Esophagus (tissue), 2 donors: ENCODE data around the gene CREB3L2. TPM values are rescaled to one million over a fixed set of nuclear protein-coding genes. Genes with fewer than 3 reads are reported as not detected.

Experiments used
- H3K27ac ChIP-seq, 2 donors: one replicate each; pipeline ENCODE4 v1.5.1; 2013; ENCODE audit warnings: low read depth in 2 of 2, mild to moderate bottlenecking in 2 of 2, inconsistent platforms in 1 of 2, low read length in 1 of 2, moderate library complexity in 1 of 2
- H3K27me3 ChIP-seq, 2 donors: one replicate each; pipeline ENCODE4 v1.6.1; 2013; ENCODE audit warnings: low read length in 2 of 2, control low read depth in 1 of 2, mild to moderate bottlenecking in 1 of 2; ENCODE audit not compliant: insufficient read depth in 2 of 2, control insufficient read depth in 1 of 2
- H3K36me3 ChIP-seq, 2 donors: one replicate each; pipeline ENCODE4 v1.6.1; 2013; ENCODE audit warnings: low read length in 1 of 2; ENCODE audit not compliant: control insufficient read depth in 2 of 2, insufficient read depth in 2 of 2
- H3K4me1 ChIP-seq, 2 donors: one replicate each; pipeline ENCODE4 v1.6.1; 2013; ENCODE audit warnings: low read length in 1 of 2; ENCODE audit not compliant: control insufficient read depth in 2 of 2, insufficient read depth in 2 of 2
- H3K4me3 ChIP-seq, 2 donors: one replicate each; pipeline ENCODE4 v1.5.1; 2013; ENCODE audit warnings: low read length in 2 of 2, mild to moderate bottlenecking in 2 of 2, low read depth in 1 of 2, moderate library complexity in 1 of 2
- H3K9me3 ChIP-seq, 2 donors: one replicate each; pipeline ENCODE4 v1.6.1; 2013; ENCODE audit warnings: mild to moderate bottlenecking in 2 of 2, low read depth in 1 of 2, low read length in 1 of 2, moderate library complexity in 1 of 2; ENCODE audit not compliant: control insufficient read depth in 2 of 2, insufficient read depth in 1 of 2
- WGBS, 2 donors: extraction: QIAGEN DNeasy Blood & Tissue Kit; methylation state at CpG; one replicate each; pipeline ENCODE4 v1.1.7; 2013; 5-methylcytosine and 5-hydroxymethylcytosine counted together
- polyA plus RNA-seq, 2 donors: library from polyadenylated mRNA; stranded (reverse); fragments of 200-250 nt; gene quantifications; one replicate each; pipeline ENCODE4 v1.2.3, GENCODE V29; 2013
- donor health status: healthy with polysubstance abuse.
- donor health status: Bipolar disorder and iron deficiency.

CREB3L2 gene
- polyA plus RNA-seq, 2 donors: 4.9 to 7.3 TPM

- H3K36me3 ChIP-seq: no peaks in the 10 kb centered on the region
- H3K27ac ChIP-seq: peak overlapping the region; percentile 60 to 69
- H3K4me3 ChIP-seq: no peak overlapping the region
- 62 to 78% methylated on average over 5 of the region's 5 CpGs for WGBS, 2 donors
- H3K4me1 ChIP-seq: peaks cover 4 to 8% of the 10 kb centered on the region in 2 donors
- H3K27me3 ChIP-seq: no peaks in the 10 kb centered on the region
- no peaks in the 10 kb centered on the region for H3K9me3 ChIP-seq
These were observed 9.8 kb downstream of the CREB3L2 start for GRCh38 chr7:137992104-137992549.

- H3K36me3 ChIP-seq: no peaks in the 10 kb centered on the region
- H3K4me1 ChIP-seq: peaks cover 4 to 11% of the 10 kb centered on the region in 2 donors
These were observed 11.5 kb downstream of the CREB3L2 start for GRCh38 chr7:137990251-137990941.

GRCh38 chr7:137989590-137989989, 12.3 kb downstream of the CREB3L2 start:
- Histone ChIP-seq H3K4me3 (no peak overlapping the region), H3K27ac (peak overlapping the region; percentile 33 to 60), H3K4me1 (peaks cover 6 to 13% of the 10 kb centered on the region in 2 donors), H3K9me3 (no peaks in the 10 kb centered on the region), H3K36me3 (no peaks in the 10 kb centered on the region), H3K27me3 (no peaks in the 10 kb centered on the region)
- WGBS, 2 donors: 83 to 87% methylated on average over 4 of the region's 4 CpGs

More at GRCh38 chr7:137990251-137990941, 11.5 kb downstream of the CREB3L2 start:
- no peak overlapping the region for H3K4me3 ChIP-seq
- H3K9me3 ChIP-seq: no peaks in the 10 kb centered on the region
- H3K27ac ChIP-seq: peak overlapping the region; percentile 33 to 62
- H3K27me3 ChIP-seq: no peaks in the 10 kb centered on the region
- WGBS, 2 donors: 26 to 51% methylated on average over 5 of the region's 5 CpGs

DNA sequence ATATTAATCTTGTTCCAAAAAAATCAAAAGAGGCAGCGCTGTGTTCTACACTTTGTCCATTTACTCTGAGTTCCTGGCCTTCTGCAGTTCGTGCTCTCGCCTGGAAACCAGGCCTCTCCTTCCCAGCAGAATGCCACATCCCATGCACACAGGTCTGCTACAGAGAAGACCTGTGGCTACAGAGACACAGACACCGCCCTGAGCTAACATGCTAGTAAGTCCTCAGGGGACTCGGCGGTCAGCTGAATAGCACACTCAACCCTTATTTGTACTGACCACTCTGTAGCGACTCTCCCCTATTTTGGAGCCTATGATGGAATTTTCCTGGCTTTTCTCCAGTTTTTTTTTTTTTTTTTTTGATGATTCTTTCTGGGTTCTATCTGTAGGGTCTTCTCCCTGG, 12.8 kb downstream of the CREB3L2 start:
- Histone ChIP-seq H3K4me1 (peaks cover 6 to 17% of the 10 kb centered on the region in 2 donors), H3K27ac (peak overlapping the region; percentile 40 to 60)

DNA sequence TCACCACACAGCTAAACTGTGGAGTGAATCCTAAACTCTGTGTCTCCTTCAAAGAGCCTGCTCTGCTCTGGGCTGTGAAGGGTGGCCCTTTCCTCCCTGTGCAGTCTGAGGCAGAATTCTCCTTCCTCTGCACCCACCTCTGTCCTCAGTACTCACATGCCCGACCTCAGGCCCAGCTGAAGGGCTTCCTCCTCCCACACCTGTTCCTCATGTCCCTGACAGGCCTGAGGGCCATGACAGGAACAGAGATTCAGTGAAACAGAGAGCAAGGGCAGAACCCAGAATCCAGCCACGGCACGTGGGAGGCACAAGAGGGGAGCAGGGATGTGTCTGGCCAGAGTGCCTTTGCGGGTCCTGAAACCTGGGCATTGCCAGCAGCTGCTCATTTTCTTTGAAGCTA, 13.9 kb downstream of the CREB3L2 start:
- Histone ChIP-seq H3K9me3 (no peaks in the 10 kb centered on the region), H3K4me1 (peaks cover 8 to 17% of the 10 kb centered on the region in 2 donors), H3K36me3 (no peaks in the 10 kb centered on the region), H3K27ac (peak overlapping the region in 1 of 2 donors; percentile 15), H3K27me3 (no peaks in the 10 kb centered on the region), H3K4me3 (no peak overlapping the region)
- 62 to 64% methylated on average over 4 of the region's 4 CpGs for WGBS, 2 donors

More for the DNA sequence above, 12.8 kb downstream of the CREB3L2 start:
- Histone ChIP-seq H3K27me3 (no peaks in the 10 kb centered on the region), H3K4me3 (no peak overlapping the region), H3K9me3 (no peaks in the 10 kb centered on the region), H3K36me3 (no peaks in the 10 kb centered on the region)
- 74 to 80% methylated on average over 7 of the region's 7 CpGs for whole genome bisulfite sequencing, 2 donors

DNA sequence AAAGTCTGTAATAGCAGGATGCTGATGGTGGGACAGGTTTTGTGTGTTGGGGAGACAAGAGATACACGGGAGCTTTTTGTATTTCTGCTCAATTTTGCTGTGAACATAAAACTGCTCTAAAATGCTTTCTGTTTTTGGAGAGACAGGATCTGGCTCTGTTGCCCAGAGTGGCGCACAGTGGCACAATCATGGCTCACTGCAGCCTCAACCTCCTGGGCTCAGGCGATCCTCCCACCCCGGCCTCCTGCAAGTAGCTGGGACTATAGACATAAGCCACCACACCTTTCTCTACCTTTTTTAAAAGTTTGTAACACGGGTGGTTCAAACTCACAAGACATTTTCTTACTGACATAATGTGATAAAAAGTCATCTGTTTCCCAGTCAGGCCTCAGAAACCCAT, 14.3 kb downstream of the CREB3L2 start:
- WGBS, 2 donors: 83 to 85% methylated on average over 5 of the region's 5 CpGs
- H3K4me3 ChIP-seq: no peak overlapping the region
- H3K9me3 ChIP-seq: no peaks in the 10 kb centered on the region
- H3K36me3 ChIP-seq: no peaks in the 10 kb centered on the region
- H3K27me3 ChIP-seq: no peaks in the 10 kb centered on the region
- peak overlapping the region in 1 of 2 donors; percentile 15 for H3K27ac ChIP-seq
- H3K4me1 ChIP-seq: peaks cover 8 to 14% of the 10 kb centered on the region in 2 donors

DNA sequence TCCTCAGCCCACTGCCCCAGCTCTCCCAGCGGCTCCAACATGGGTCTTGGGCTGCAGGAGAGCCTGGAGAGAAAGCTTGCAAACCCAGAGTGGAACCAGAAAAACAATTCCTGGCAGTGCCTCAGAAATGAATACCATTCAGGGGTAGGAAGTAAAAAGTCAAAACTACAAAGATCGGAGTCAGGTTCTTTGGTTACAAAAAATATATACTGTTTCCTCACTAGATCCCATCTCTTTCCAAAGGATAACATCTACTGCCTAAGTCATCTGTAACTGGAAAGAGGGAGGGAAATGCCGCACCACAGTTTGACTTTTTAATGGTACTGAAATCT, 14.9 kb downstream of the CREB3L2 start:
- Histone ChIP-seq H3K4me1 (peaks cover 8 to 14% of the 10 kb centered on the region in 2 donors), H3K27me3 (no peaks in the 10 kb centered on the region), H3K36me3 (no peaks in the 10 kb centered on the region), H3K4me3 (no peak overlapping the region), H3K9me3 (no peaks in the 10 kb centered on the region), H3K27ac (peak overlapping the region; percentile 58 to 72)
- 78 to 81% methylated on average over 3 of the region's 3 CpGs for WGBS, 2 donors

GRCh38 chr7:137986252-137987017, 15.5 kb downstream of the CREB3L2 start:
- Histone ChIP-seq H3K4me1 (peaks cover 8 to 14% of the 10 kb centered on the region in 2 donors), H3K9me3 (no peaks in the 10 kb centered on the region), H3K36me3 (no peaks in the 10 kb centered on the region), H3K4me3 (no peak overlapping the region), H3K27me3 (no peaks in the 10 kb centered on the region), H3K27ac (peak overlapping the region; percentile 58 to 72)
- WGBS, 2 donors: 71% methylated on average over 14 of the region's 14 CpGs

GRCh38 chr7:137985897-137986251, 16.0 kb downstream of the CREB3L2 start:
- H3K4me1 ChIP-seq: peaks cover 8 to 17% of the 10 kb centered on the region in 2 donors
- no peaks in the 10 kb centered on the region for H3K36me3 ChIP-seq
- 88 to 89% methylated on average over 3 of the region's 3 CpGs for WGBS, 2 donors
- no peaks in the 10 kb centered on the region for H3K9me3 ChIP-seq
- H3K4me3 ChIP-seq: no peak overlapping the region
- peak overlapping the region; percentile 5 to 29 for H3K27ac ChIP-seq
- no peaks in the 10 kb centered on the region for H3K27me3 ChIP-seq
